Renal pelvis (tissue), 12 donors: Measurements from ENCODE around the gene ITIH6. TPM values are rescaled to one million over a fixed set of nuclear protein-coding genes. Genes with fewer than 3 reads are reported as not detected.
"Not testable (repeated sequence)": the region's sequence is repeated elsewhere in the genome, so short reads cannot be mapped to it uniquely, and the experiment has no call there.

Experiments used
- DNase-seq: peaks from one replicate; pipeline ENCODE4 v3.0.0-alpha.2; 2013
- long read RNA-seq, 16 experiments: transcript quantifications; one replicate each; lab custom pipeline, GENCODE V29; 2026
- polyA plus RNA-seq, 3 donors: library from polyadenylated mRNA; unstranded; fragments of 120-200 nt; gene quantifications; one replicate each; pipeline ENCODE4 v1.2.1, GENCODE V29; 2013; ENCODE audit not compliant: insufficient read length in 3 of 3

The ITIH6 gene, protein sequence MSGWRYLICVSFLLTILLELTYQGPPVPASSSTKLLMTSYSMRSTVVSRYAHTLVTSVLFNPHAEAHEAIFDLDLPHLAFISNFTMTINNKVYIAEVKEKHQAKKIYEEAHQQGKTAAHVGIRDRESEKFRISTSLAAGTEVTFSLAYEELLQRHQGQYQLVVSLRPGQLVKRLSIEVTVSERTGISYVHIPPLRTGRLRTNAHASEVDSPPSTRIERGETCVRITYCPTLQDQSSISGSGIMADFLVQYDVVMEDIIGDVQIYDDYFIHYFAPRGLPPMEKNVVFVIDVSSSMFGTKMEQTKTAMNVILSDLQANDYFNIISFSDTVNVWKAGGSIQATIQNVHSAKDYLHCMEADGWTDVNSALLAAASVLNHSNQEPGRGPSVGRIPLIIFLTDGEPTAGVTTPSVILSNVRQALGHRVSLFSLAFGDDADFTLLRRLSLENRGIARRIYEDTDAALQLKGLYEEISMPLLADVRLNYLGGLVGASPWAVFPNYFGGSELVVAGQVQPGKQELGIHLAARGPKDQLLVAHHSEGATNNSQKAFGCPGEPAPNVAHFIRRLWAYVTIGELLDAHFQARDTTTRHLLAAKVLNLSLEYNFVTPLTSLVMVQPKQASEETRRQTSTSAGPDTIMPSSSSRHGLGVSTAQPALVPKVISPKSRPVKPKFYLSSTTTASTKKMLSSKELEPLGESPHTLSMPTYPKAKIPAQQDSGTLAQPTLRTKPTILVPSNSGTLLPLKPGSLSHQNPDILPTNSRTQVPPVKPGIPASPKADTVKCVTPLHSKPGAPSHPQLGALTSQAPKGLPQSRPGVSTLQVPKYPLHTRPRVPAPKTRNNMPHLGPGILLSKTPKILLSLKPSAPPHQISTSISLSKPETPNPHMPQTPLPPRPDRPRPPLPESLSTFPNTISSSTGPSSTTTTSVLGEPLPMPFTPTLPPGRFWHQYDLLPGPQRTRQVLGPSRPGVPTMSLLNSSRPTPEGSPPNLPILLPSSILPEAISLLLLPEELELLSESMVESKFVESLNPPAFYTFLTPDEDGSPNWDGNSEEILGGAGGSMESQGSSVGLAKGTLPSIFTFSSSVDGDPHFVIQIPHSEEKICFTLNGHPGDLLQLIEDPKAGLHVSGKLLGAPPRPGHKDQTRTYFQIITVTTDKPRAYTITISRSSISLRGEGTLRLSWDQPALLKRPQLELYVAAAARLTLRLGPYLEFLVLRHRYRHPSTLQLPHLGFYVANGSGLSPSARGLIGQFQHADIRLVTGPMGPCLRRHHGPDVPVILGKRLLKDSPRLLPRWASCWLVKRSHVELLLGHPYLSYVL
- polyA plus RNA-seq, result under 1 TPM; 0.03 to 0.06 (median 0.05) TPM
- long read RNA-seq, donor 1, partial matches to known transcripts, result 1,099 of 1,178 reads
- long read RNA-seq, donor 1, other reads (novel, unspliced or antisense), result 79 of 1,178 reads
- long read RNA-seq, donor 2, partial matches to known transcripts, result 1,028 of 1,100 reads
- long read RNA-seq, donor 2, other reads (novel, unspliced or antisense), result 72 of 1,100 reads
- long read RNA-seq, donor 3, partial matches to known transcripts, result 299 of 299 reads
- long read RNA-seq, donor 3, other reads (novel, unspliced or antisense), result 0 of 299 reads
- long read RNA-seq, donor 4, result 0 reads
- long read RNA-seq, donor 5, result 0 reads
- long read RNA-seq, donor 6, partial matches to known transcripts, result 531 of 785 reads
- long read RNA-seq, donor 6, other reads (novel, unspliced or antisense), result 254 of 785 reads
- long read RNA-seq, donor 7, result 0 reads
- long read RNA-seq, donor 8, result 0 reads
- long read RNA-seq, donor 9, partial matches to known transcripts, result 910 of 1,168 reads
- long read RNA-seq, donor 9, other reads (novel, unspliced or antisense), result 258 of 1,168 reads
- long read RNA-seq, donor 10, partial matches to known transcripts, result 779 of 895 reads
- long read RNA-seq, donor 10, other reads (novel, unspliced or antisense), result 116 of 895 reads
- long read RNA-seq, donor 11, partial matches to known transcripts, result 519 of 641 reads
- long read RNA-seq, donor 11, other reads (novel, unspliced or antisense), result 122 of 641 reads
- long read RNA-seq, donor 12, partial matches to known transcripts, result 879 of 1,219 reads
- long read RNA-seq, donor 12, other reads (novel, unspliced or antisense), result 340 of 1,219 reads
- long read RNA-seq, donor 13, result 0 reads
- long read RNA-seq, donor 14, result 0 reads
- long read RNA-seq, donor 15, result 0 reads
- long read RNA-seq, donor 16, result 0 reads

DNA sequence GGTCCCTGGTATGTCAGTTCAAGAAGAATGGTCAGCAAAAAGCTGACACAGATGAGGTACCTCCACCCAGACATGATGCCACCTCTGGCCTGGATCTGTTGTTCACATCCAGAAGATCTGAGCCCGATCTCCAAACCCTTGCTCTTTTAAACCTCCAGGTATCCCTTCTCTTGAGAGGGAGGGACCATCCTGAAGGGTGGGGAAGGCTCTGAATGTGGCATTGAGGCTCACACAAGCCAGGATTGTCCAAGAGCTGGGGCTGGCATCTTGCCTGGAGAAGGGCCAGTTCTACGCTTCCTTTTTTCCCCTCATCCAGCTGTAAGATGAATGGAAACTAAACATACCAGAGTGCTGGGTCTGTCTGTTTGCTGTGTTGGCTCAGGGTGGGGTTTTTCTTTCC is at the start of gene ITIH6:
Gene ITIH6, minus strand, starts transcription at position 119 of the 400 bp plus-strand sequence. Its CDS starts 45 bp downstream, at position 74.
- no peak for DNase-seq

DNA sequence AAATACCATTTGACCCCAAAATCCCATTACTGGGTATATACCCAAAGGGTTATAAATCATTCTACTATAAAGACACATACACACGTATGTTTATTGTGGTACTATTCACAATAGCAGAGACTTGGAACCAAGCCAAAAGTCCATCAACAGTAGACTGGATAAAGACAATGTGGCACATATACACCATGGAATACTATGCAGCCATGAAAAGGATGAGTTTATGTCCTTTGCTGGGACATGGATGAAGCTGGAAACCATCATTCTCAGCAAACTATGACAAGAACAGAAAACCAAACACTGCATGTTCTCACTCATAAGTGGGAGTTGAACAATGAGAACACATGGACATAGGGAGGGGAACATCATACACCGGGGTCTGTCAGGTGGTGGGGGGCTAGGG is 49.6 kb upstream of the ITIH6 start:
- not testable (repeated sequence) for DNase-seq

DNA sequence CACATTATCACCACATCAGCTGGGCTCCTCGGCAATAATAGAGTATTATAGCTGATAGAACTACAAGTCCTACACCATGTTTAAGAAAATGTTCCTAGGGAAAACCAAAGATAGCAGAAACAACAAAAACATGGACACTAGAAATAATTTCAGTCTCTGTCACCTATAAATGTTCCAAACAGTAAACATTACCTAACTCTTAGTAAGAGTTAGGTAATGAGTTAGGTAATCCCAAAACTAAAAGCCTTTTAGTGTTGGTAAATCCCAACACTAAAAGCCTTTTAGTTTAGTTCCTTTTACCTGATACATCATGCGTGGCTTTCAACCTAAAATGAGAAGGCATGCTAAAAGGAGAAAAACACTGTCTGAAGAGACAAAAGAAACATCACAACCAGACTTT is 45.0 kb upstream of the ITIH6 start:
- no peak for DNase-seq

DNA sequence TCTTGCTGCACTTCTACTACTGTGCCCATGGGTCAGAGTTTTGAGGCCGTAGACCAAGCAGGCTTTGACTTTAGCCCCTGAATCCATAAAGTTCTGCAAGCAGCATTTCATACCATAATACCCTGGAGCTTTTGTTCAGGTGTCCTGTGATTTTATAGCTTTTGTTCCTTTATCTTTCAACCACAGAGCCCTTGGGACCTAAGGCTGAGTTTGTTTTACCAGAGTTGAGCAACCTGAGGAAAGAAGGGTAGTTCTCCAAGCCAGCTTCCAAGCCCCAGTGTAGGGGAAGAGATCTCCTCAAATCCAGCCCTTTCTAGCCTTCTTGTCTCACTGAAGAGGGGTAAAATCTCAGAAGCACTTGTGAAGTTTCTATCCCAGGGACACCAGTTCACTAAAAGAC is 44.6 kb upstream of the ITIH6 start:
- DNase-seq, result no peak

DNA sequence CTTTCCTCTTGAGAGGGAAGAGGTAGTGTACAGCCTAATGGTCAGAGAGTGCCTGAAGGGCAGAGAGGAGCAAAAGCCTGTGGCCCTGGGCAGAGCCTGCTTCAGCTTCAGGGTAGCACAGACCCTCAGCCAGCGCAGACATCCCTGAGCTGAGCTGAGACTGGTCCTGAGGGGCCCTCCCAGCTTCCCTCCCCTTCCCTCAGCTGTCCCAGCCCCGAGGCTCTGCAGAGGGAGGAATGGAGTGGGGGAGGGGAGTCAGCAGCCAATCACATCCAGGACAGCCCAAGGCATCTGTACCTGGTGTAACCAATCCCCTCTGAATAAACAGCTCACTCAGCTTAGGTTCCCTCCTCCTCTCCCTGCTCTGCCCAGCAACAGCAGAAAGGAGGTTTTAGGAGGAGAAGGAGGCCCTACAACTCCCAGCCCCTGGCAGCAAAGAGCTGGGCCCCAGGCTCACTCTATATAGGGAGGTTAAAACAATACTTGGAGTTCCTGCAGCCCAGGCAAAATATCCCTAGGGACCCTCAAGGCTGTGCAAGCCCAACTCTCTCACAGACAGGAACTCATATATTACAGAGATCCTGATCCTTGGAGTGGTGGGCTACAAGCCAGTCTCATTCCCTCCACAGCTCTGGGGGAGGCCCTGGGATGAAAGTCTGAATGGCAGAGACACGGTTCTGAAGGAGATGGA is 43.3 kb upstream of the ITIH6 start:
- DNase-seq, result peak; percentile 72

DNA sequence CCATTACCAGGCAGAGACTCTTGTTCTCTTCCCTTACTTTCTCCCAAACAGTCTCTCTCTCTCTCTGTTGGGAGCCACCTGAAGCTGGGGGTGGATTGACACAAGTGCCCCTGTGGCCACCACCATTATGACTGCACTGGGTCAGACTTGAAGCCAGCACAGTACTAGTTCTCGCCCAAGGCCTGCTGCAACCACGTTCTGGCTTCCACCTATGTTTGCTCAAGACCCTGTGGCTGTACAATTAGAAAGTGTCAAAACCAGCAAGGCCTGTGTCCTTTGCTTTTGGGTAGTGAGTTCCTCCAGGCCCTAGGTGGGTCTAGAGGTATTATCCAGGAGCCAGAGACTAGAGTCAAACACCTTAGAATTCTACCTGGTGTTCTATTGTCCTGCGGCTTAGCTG is 40.5 kb upstream of the ITIH6 start:
- DNase-seq, result no peak

DNA sequence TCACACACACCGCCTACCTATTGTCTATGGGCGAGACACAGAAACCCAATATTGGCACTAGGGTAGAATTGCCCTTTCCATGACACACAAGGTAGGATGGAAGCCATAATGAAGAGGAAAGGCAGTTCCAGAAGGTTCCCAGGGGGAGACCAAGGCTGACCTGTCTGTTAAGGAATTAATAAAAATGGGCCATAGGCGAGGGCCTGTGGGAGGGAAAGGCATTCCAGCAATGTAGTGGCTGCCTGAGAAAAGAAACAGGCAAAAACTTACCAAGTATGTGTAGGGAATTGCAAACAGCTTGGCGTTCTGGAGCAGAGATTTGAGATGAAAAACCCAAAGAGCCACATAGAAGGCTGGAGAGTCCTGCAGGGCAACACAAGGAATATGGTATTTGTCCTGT is 28.5 kb upstream of the ITIH6 start:
- no peak for DNase-seq

DNA sequence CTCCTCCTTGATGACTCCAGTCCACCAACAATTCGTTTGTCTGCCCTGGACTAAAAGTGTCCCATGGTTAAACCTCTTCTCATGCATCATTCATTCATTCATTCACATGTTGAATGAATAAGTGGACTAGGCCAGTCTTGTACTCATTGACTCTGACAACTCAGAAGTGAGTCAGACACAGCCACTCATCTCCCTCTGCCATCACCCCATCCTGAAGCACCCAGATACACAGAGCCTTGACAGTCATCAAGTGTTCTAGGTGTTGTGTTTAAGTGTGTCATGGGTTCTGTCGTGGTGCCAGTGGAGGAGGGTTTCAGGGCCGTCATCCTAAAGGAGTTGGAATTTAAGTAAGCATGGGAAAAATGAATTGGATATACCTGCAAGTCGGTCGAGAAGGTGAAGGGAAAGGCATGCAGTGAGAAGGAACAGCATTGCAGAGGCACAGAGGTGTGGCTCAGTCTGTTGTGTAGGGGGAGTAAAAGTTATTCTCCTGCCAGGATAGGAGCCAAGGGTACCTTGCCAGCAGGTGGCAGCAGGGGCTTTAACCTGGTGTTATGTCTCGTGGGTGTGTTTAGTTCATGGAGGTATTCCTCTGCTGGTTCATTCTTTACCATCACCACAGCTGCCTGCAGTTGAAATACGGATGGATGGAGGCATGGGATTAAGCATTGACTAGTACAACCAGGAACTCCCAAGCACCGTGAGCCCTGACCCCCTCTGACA is 27.8 kb upstream of the ITIH6 start:
- no peak for DNase-seq

DNA sequence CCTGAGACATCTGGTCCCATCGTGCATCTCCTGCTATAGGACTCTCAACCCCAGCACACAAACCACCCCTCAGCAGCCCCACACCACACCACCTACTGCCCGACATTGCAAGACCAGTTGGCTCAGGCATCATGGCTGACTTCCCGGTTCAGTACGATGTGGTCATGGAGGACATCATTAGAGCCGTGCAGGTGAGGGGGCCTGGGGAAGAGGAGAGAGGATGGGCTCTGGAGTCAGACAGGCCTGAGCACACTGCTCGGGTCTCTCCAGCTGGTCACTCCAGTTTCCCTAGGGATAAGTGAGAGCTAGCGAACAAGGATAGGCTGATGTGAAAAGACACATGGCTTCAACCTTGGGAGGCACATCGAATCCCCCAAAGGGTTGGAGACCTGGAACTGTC is 26.7 kb upstream of the ITIH6 start:
- DNase-seq, result no peak

DNA sequence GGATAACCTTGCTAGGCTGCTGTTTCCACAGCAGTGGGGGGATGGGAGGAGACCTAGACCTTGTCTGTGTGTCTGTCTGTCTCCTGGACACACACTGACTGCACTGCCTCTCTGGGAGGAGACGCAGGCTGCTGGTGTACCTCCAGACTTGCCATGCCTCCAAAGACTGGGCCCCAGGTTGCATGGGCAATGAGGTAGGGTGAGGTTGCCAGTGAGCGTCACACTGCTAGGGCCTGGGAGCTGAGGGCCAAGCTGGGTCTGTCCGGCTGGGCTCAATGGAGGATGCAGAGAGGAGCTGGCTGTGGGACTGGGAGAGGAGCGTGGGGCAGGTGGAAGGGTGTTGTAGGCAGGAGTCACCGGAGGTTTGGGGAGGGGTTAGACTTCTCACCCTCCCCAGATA is 26.1 kb upstream of the ITIH6 start:
- DNase-seq, result no peak

DNA sequence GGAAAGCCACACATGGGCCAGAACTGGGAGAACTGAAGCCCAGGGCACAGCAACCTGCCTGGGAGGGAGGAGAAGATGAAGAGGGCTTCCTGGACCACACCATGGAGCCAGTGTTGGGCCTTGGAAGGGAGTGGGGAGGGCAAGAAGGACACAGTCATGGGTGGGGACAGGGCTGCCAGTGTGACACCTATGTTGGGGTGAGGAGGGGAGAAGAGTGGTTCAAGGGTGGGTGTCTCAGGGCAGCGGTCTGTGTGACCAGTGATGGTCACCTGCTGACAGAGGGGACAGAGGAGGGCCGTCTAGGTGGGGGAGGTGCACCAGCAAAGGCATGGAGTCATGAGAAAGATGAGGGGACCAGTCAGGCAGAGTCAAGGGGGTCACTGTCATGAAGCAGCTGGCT is 23.3 kb upstream of the ITIH6 start:
- DNase-seq, result no peak

DNA sequence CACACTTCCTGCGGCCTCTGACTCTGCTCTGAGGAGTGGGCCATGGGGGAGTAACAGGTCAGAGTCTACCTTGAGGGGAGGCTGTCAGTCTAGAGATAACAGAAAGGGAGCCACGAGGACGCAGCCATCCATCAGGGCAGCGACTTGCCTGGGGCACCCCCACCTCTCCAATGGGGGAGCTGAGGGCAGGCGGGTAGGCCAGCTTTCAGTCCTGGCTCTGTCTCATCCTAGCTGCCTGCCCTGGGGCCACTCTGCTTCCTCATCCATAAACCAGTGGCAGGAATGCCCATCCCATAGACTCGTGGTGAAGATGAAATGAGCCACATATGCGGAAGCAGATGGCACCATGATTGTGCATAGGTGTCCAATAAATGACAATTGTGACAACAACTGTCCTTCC is 22.7 kb upstream of the ITIH6 start:
- DNase-seq, result no peak

DNA sequence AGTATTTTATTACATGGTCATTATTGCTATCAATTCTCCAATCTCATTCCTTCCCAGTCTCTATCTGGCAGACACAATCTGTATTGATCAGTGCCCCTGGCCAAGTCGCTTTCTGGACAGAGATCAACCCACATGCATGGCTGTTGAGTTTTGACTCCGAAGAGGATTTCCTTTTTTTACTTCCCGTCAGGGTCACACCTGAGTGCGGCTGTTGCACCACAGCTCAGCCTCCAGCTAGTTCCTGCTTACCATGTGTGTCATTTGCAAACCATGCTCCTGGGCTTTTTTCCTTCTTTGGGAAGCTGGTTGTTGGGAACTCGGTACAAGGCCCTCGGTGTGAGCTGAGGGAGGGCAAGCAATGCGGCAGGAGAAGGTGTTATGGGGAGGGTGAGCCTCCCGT is 21.1 kb upstream of the ITIH6 start:
- DNase-seq, result no peak

DNA sequence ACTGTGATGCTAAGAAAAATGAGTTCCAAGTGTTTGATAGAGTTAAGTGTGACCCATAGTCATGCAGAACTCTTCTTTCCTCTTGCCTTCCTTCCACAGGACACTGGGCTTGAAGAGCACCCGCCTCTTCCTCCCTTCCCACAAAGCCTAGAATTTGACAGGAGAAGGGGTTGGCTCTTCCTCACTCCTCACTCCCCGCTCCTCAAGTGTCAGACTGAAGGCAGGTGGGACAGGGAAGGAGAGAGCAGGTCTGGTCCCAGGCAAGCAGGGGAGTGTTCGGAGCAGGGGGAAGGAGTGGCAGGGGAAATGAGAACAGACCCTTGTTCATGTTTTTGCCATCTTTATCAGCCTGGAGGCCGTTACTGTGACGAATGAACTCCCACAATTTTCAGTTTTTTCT is 20.2 kb upstream of the ITIH6 start:
- no peak for DNase-seq

DNA sequence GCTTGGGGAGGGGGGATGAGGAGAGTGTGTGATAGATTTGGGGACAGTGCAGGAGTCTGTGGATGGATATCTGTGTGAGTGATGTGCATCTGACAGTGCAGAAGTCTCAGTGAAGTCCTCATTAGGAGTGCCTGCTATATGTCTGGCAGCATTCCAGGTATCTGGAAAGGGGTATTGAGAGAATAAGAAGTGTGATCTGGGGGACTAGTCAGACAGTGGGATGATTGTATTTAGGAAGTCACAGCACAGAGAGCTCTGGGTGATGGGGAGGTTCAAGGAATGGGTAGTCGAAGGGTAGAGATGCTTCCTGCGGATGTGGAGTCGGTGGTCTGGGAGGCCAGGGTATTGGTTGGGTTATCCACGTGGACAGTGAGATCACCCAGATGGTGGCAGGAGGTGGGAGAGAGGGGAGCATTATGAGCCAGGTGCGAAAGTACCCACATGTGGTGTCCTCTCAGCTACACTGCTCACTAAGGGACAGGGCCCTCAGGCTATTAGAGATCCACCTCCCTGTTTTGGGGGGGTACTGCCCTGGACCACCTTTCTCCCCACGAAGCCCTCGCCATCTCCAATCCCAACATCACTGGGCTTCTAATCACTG is 19.3 kb upstream of the ITIH6 start:
- DNase-seq, result no peak

DNA sequence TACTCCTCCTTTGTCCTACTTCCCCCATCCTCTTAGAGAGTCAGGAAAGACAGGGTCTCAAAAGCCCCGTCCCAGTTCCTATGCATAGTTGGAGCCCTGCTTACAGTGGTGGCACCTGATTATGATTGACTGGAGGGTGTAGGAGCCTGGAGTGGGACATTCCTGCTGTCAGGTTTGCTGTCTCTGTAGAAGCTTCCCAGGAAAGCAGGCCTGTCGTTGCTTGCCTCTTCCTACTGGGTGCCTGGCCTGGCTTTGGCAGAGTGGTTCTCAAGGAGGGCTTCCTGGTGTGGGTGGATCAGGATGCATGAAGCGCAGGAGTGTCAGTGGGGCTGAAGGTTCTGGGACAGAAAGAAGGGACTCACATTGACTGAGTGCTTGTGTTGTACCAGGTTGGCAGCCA is 14.3 kb upstream of the ITIH6 start:
- DNase-seq, result no peak

DNA sequence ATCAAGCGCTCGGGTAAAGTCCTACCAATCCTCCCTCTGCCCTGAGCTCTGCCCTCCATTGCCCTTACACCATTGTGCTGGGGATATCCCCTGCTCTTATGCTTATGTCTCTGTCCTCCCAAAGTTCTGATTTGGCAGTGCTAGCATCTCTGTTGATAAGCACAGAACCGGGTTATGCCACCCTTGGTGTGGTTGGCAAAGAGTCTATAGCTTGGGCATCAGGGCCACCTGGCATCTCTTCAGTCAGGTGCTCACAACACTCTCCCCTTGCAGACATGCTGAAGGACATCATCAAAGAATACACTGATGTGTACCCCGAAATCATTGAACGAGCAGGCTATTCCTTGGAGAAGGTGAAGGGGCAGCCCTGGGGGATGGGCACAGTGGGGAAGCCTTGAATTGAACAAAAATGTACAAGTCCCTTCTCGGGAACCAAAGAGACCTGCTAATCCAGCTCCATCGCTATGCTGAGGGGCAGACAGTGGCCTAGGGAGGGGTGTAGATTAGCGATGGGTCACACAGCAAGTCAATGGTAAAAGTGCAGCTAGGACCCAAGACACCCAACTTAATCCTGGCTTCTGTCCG is 13.3 kb upstream of the ITIH6 start:
- DNase-seq, result no peak

DNA sequence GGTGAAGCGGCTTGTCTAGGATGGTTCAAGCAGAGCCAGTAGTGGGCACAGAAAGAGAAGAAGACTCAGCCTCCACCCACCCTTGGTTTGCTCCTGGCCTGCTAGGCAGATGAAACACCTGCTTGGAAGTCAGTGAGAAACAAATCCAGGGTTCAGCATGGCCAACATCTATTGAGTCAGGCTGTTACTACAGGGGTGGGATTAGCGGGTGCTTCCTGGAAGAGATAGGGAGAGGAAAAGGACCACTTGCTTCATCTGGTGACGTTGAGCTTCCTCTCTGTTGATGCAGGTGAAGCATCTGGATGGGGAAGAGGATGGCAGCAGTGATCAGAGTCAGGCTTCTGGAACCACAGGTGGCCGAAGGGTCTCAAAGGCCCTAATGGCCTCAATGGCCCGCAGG is 12.5 kb upstream of the ITIH6 start:
- DNase-seq, result no peak
